GM18511 (cell line): ENCODE results near the gene LGI4.
"Not testable (repeated sequence)": the region's sequence is repeated elsewhere in the genome, so short reads cannot be mapped to it uniquely, and the experiment has no call there.

Experiments
- ATAC-seq: cut with Tn5 transposase; IDR thresholded peaks from one replicate; pipeline ENCODE4 v1.9.1; 2021; ENCODE audit warnings: mild to moderate bottlenecking, moderate library complexity; ENCODE audit not compliant: unreplicated experiment

LGI4 gene

GRCh38 chr19:35161434-35161743 is 26.5 kb upstream of the LGI4 start:
- no peak for ATAC-seq

- no peak for ATAC-seq
Measured at GRCh38 chr19:35160629-35161433, 26.0 kb upstream of the LGI4 start.

- no peak for ATAC-seq
Measured at GRCh38 chr19:35159606-35160005, 24.7 kb upstream of the LGI4 start.

DNA sequence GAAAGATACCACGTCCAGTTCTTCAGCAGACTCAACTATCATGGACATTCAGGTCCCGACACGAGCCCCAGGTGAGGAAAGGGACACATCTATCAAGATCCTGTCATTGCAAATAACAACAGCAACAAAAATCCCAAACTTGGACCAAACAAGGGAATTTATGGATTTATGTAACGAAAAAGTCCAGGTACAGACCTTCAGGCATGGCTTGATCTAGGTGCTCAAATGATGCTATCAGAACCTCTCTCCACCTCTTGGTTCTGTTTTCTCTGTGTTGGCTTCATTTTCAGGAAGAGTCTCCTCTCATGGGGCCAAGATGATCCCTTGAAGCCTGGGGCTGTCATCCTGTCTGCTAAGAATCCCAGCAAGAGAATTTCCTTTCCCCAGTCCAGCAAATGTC is 22.6 kb upstream of the LGI4 start:
- no peak for ATAC-seq

- ATAC-seq, result no peak
Measured at GRCh38 chr19:35156673-35157014, 21.8 kb upstream of the LGI4 start.

DNA sequence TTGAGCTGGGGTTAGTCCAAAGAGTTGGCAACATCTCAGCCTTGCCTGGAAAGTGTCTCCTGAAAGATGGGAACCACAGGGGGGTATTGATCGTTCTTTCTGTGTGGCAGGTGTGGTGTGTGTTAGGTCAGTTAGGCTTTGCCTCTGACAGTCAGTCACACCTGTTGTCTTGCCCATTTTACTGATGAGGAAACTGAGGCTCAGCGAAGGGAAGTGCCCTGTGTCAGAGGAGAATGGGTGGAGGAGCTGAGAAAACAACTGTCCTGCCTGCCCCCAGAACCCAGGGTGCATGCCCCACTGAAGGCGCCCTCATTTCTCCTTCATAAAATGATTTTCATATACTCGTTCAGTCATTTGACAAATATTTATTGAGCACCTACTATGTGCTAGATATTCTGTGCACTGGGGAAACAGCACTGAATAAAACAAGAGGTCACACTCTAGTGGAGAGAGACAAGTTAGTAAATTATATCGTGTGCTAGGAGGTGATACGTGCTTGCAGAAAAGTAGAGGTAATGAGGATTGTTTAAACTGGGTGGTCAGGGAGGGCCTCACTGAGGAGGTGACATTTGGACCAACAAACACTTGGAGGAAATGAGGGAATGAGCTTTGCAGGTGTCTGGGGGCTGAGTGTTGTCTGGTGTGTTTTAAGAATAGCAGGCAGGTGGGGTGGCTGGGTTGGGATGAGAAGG is 21.3 kb upstream of the LGI4 start:
- no peak for ATAC-seq

DNA sequence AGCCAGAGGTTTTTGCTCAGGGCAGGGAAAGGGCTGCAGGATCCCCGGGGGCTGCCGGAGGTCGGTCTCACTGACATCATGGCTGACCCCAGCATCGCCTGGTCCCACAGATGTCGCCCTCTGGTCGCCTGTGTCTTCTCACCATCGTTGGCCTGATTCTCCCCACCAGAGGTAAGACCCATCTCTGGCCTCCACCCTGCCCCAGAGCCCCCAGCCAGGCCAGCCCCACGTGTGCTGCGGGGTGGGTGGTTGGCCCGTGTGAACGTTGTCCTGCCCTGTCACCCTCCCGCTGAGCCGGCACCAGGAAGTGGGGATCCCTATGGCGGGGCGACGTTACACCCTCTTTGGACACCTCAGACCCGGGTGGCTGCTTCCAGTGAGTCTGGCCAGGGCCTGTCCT is 20.6 kb upstream of the LGI4 start:
- ATAC-seq, result peak; percentile 32

GRCh38 chr19:35154525-35155406 is 19.9 kb upstream of the LGI4 start, which contains the start of gene FXYD5:
Gene FXYD5, plus strand, starts transcription at chr19:35154735. Its CDS starts 816 bp downstream, at chr19:35155551.
- peak; percentile 57 for ATAC-seq

GRCh38 chr19:35153701-35154524 is 19.1 kb upstream of the LGI4 start:
- ATAC-seq, result peak; percentile 59

GRCh38 chr19:35153129-35153522 is 18.3 kb upstream of the LGI4 start:
- not testable (repeated sequence) for ATAC-seq

- no peak for ATAC-seq
Measured at GRCh38 chr19:35151273-35152065, 16.6 kb upstream of the LGI4 start.

GRCh38 chr19:35150445-35150844 is 15.6 kb upstream of the LGI4 start:
- no peak for ATAC-seq

DNA sequence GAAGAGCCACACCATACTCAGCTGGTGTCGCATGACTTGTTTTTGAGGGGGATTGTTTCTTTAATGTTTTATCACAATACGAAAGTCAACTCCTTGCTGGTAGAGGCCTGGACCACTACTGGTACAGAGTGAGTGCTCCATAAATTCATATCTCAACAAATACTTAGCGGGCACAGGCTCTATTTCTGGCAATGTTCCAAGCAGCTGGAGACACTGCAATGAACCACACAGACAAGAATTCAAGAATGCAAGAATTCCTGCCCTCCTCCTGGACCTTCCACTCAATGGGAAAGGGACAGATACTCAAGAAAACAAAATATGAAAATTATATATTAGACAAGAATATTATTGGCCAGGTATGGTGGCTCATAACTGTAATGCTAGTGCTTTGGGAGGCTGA is 14.6 kb upstream of the LGI4 start:
- ATAC-seq, result no peak

- no peak for ATAC-seq
Measured at GRCh38 chr19:35146746-35147459, 12.0 kb upstream of the LGI4 start.

DNA sequence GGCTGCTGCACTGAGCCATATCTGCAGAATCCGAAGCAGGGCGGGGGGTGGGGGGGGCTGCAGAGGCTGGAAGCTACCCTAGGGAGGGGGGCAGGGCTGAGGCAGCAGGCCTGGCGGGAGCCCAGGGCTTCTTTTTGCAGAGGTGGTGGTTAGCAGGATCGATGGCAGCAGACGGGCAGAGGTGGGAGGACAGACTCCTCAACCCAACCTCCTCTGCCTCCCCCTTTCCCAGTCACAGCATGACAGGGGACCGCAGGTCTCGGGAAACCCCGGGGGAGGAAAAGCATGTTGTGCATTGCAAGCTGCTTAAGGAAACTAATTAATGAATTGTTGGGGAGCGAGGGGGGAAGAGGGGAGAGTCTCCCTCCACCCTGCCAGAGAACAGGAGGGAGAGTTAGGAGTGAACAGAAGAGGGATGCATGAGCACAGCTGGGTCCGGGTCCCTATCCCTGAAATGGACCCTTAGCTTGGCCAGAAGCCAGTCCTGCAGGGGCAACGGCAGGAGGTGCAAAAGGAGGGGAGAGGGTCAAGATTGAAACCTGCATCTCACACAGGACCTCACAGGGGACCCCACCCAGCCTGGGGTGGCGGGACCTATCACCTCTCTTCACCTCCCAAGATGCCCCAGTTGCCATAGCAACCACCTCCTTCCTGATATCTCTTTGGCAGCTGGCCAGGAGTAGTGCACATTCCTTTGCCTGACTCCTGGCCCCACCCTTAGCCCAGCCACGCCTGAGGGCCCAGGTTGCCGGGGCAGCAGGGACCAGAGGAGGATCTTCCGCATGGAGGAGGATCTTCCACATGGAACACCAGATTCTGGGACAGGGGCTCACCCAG is 10.0 kb upstream of the LGI4 start:
- no peak for ATAC-seq

GRCh38 chr19:35144259-35144599 is 9.4 kb upstream of the LGI4 start:
- ATAC-seq, result no peak

GRCh38 chr19:35143818-35144217 is 9.0 kb upstream of the LGI4 start:
- no peak for ATAC-seq

DNA sequence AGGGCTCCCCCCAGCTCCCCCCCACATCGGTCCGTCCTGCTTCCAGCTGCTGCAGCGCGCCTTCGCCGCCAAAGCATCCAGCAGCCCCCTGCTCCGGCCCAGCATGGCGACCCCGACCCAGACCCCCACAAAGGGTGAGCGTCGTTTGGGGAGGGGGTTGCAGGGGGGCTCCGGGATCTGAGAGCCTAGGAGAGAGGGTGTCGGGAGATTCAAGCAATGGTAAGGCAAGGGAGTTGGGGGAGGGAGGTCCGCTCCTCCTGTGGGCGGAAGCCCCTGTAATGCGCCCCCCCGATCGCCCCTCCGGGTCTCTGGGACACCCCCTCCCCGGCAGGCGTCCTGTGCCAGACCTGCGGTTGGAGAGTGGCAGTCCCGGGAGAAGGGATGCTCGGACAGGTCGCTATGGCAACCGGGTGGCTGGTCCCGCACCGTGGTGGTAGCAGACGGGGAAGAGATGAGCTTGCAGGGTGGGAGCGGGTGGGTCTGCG is 8.4 kb upstream of the LGI4 start, which contains the start of gene FXYD7:
Gene FXYD7 (plus strand): TSS at position 25 of the 485 bp plus-strand sequence. CDS start 79 bp downstream, at position 104.
- no peak for ATAC-seq
